ENCODE measurements around the gene RPS6KA2.

GRCh38 chr6:166369782-166370181, 257.3 kb downstream of the RPS6KA2 start:
- no peak for TF ChIP-seq CTCF (IDR thresholded peaks at IDR 0.05)
- no peak for TF ChIP-seq POLR2A (IDR thresholded peaks at IDR 0.05)

Measured in Peyer's patch (tissue), 4 donors.